NCI-H128 (cell line): ENCODE measurements around the gene TBL1X.

Source experiments
- DNase-seq: peaks from one replicate; lab custom pipeline; 2025; ENCODE audit not compliant: unreplicated experiment; lab: John Stamatoyannopoulos, UW

The TBL1X gene

GRCh38 chrX:9578083-9578779, 113.4 kb downstream of the TBL1X start:
- no peak for DNase-seq

- no peak for DNase-seq
Measured at GRCh38 chrX:9581771-9582385, 117.0 kb downstream of the TBL1X start.

- no peak for DNase-seq
Measured at GRCh38 chrX:9582956-9583355, 118.1 kb downstream of the TBL1X start.

- no peak for DNase-seq
Measured at GRCh38 chrX:9586992-9587392, 122.1 kb downstream of the TBL1X start.

GRCh38 chrX:9587642-9588041, 122.8 kb downstream of the TBL1X start:
- DNase-seq: no peak

- no peak for DNase-seq
Measured at GRCh38 chrX:9591496-9591895, 126.6 kb downstream of the TBL1X start.

GRCh38 chrX:9593756-9594155, 128.9 kb downstream of the TBL1X start:
- no peak for DNase-seq

GRCh38 chrX:9595174-9595573, 130.3 kb downstream of the TBL1X start:
- no peak for DNase-seq

GRCh38 chrX:9596837-9597236, 132.0 kb downstream of the TBL1X start:
- DNase-seq: no peak

- DNase-seq: no peak
Measured at GRCh38 chrX:9597361-9598035, 132.6 kb downstream of the TBL1X start.

GRCh38 chrX:9598344-9598743, 133.5 kb downstream of the TBL1X start:
- no peak for DNase-seq

GRCh38 chrX:9604111-9604907, 139.5 kb downstream of the TBL1X start:
- DNase-seq: no peak

GRCh38 chrX:9604908-9605306, 140.0 kb downstream of the TBL1X start:
- no peak for DNase-seq

- no peak for DNase-seq
Measured at GRCh38 chrX:9605484-9605883, 140.6 kb downstream of the TBL1X start.

- DNase-seq: no peak
Measured at GRCh38 chrX:9606971-9607370, 142.1 kb downstream of the TBL1X start.

- DNase-seq: no peak
Measured at GRCh38 chrX:9609499-9609898, 144.6 kb downstream of the TBL1X start.

- no peak for DNase-seq
Measured at GRCh38 chrX:9609987-9610386, 145.1 kb downstream of the TBL1X start.

- no peak for DNase-seq
Measured at GRCh38 chrX:9610771-9611392, 146.0 kb downstream of the TBL1X start.

- no peak for DNase-seq
Measured at GRCh38 chrX:9611436-9612145, 146.7 kb downstream of the TBL1X start.

- DNase-seq: no peak
Measured at GRCh38 chrX:9612146-9612505, 147.3 kb downstream of the TBL1X start.

GRCh38 chrX:9614016-9614415, 149.2 kb downstream of the TBL1X start:
- no peak for DNase-seq
